Thoracic aorta (tissue), 2 donors: ENCODE results near the gene MYO1A. TPM values are rescaled to one million over a fixed set of nuclear protein-coding genes. Genes with fewer than 3 reads are reported as not detected.
"Not testable (repeated sequence)": the region's sequence is repeated elsewhere in the genome, so short reads cannot be mapped to it uniquely, and the experiment has no call there.

Experiments
- ATAC-seq: fragments of 150-250 bp; one replicate; pipeline ENCODE4 v1.8.0; 2017; ENCODE audit warnings: low read depth; ENCODE audit not compliant: insufficient number of reproducible peaks, low FRiP score
- DNase-seq: peaks from one replicate; pipeline ENCODE4 v3.0.0-alpha.2; 2020; ENCODE audit warnings: low spot score
- H3K27ac ChIP-seq, 2 donors: fragments of 200-600 bp; sonication (generic); 1 replicate in 1 of 2; 2 replicates in 1 of 2; pipeline ENCODE4 v1.5.1; 2016; ENCODE audit warnings: mild to moderate bottlenecking in 2 of 2, moderate library complexity in 2 of 2
- H3K27me3 ChIP-seq: fragments of 200-600 bp; sonication (generic); replicated peaks from 2 replicates; pipeline ENCODE4 v1.6.0; 2016; ENCODE audit warnings: mild to moderate bottlenecking; ENCODE audit not compliant: insufficient read depth
- H3K36me3 ChIP-seq: fragments of 200-600 bp; sonication (generic); one replicate; pipeline ENCODE4 v1.5.1; 2016
- H3K4me1 ChIP-seq, 2 donors: fragments of 200-600 bp; sonication (generic); 1 replicate in 1 of 2; 2 replicates in 1 of 2; pipeline versions ENCODE4 v1.5.1 to v1.6.0; 2016; ENCODE audit warnings: low read depth in 2 of 2, mild to moderate bottlenecking in 1 of 2; ENCODE audit not compliant: control insufficient read depth in 1 of 2
- H3K4me3 ChIP-seq: fragments of 200-600 bp; sonication (generic); 2 replicates; pipeline ENCODE4 v1.5.1; 2016; ENCODE audit warnings: mild to moderate bottlenecking
- H3K9me3 ChIP-seq: fragments of 200-600 bp; sonication (generic); 2 replicates; pipeline ENCODE4 v1.5.1; 2016
- CTCF ChIP-seq: fragments of 200-600 bp; sonication (generic); IDR thresholded peaks from one replicate; pipeline ENCODE4 v1.5.1; 2019; ENCODE audit warnings: antibody characterized with exemption
- total RNA-seq, 2 donors: library from RNA; depleted of rRNA; stranded (reverse); fragments of >200 nt; gene quantifications; one replicate each; pipeline versions ENCODE4 v1.1.0 to v1.2.3, GENCODE V29; 2016

MYO1A gene
- total RNA-seq, 2 donors from 2014 or later, result 1.7 to 2.2 TPM

DNA sequence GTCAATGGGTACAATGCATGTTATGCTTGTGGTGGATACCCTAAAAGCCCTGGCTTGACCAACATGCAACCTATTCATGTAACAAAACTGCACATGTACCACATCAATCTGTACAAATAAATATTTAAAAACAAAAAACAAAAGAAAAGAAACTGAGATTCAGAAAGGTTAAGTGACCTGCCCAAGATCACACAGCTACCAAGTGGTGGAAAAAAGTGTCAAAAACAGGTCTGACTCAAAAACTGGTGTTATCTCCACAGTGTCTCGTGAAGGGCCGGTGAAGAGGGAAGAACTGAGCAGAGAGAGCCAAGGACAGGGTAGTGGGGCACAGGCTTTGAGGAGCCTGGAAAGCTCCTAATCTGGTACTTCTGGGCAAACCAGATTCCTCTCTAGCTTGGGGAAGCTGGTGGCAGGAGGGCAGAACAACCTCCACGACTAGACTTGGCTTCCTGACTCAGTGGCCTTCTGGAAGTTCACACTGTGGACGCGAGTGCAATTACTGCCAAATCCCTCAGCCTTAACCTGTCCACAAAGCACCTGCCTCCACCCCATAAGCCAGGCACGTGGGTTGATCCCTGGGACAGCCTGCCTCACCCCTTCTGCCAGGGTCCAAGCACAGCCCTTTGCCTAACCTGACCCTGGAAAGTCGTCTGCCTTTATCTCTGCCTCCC is 59.1 kb downstream of the MYO1A start:
- no peak for DNase-seq
- Histone ChIP-seq H3K4me3 (no peak overlapping the region), H3K4me1 (no peaks in the 10 kb centered on the region), H3K36me3 (peaks cover 2% of the 10 kb centered on the region), H3K27ac (no peak overlapping the region), H3K9me3 (no peaks in the 10 kb centered on the region), H3K27me3 (no peaks in the 10 kb centered on the region)
- no peak for ATAC-seq
- no peak for TF ChIP-seq CTCF

DNA sequence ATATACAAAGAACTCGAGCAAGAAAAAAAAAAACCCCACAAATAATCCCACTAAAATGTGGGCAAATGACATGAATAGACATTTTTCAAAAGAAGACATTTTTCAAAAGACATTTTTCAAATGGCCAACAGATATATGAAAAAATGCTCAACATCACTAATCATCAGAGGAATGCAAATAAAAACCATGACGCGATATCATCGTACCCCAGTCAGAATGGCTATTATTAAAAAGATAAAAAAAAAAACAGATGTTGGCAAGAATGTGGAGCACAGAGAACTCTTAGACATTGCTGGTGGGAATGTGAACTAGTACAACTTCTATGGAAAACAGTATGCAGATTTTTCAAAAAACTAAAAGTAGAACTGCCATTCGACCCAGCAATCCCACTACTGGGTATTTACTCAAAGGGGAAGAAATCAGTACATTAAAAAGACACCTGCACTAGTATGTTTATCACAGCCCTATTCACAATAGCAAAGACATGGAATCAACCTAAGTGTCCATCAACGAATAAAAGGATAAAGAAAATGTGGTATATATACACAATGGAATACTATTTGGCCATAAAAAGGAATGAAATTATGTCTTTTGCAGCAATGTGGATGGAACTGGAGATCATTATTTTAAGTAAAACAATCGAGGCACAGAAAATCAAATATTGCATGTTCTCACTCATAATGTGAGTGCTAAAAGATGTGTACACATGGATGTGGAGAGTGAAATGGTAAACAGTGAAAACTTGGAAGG is 59.9 kb downstream of the MYO1A start:
- ATAC-seq (no peak), DNase-seq (no peak)
- Histone ChIP-seq H3K27ac (no peak overlapping the region), H3K36me3 (no peaks in the 10 kb centered on the region), H3K4me3 (no peak overlapping the region), H3K27me3 (no peaks in the 10 kb centered on the region), H3K4me1 (no peaks in the 10 kb centered on the region), H3K9me3 (no peaks in the 10 kb centered on the region)
- no peak for TF ChIP-seq CTCF

- Histone ChIP-seq H3K36me3 (no peaks in the 10 kb centered on the region), H3K27me3 (no peaks in the 10 kb centered on the region), H3K27ac (no peak overlapping the region), H3K9me3 (no peaks in the 10 kb centered on the region), H3K4me3 (no peak overlapping the region), H3K4me1 (no peaks in the 10 kb centered on the region)
- no peak for TF ChIP-seq CTCF
- DNase-seq (no peak), ATAC-seq (no peak)
These were observed 61.7 kb downstream of the MYO1A start for GRCh38 chr12:56988207-56988739.

- no peaks in the 10 kb centered on the region for H3K27me3 ChIP-seq
- no peaks in the 10 kb centered on the region for H3K36me3 ChIP-seq
- H3K9me3 ChIP-seq, result no peaks in the 10 kb centered on the region
- no peak overlapping the region for H3K27ac ChIP-seq
- DNase-seq (no peak), ATAC-seq (peak; percentile 55)
- TF ChIP-seq CTCF, result peak; percentile 94
- no peak overlapping the region for H3K4me3 ChIP-seq
- H3K4me1 ChIP-seq, result no peaks in the 10 kb centered on the region
These were observed 62.3 kb downstream of the MYO1A start for GRCh38 chr12:56987551-56988053.

DNA sequence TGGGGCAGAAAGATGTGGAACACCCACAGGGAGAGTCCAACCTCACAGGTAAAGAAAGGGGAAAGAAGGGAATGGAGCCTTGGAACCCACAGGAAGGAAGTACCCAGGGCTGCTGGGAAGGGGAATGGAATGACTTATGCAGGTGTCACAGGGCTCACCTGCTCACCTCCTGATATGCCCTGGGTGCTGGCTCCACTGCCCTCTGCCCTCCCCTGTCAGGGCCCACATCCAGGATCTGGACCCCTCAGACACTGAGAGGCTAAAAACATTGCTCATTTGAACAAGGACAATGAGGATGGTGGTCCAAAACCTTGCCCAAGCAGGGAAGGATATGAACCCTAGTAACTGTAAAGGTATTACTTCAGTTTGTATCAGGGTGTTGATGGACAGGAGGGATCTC is 62.9 kb downstream of the MYO1A start:
- no peak overlapping the region for H3K27ac ChIP-seq
- H3K27me3 ChIP-seq, result no peaks in the 10 kb centered on the region
- no peaks in the 10 kb centered on the region for H3K36me3 ChIP-seq
- no peak overlapping the region for H3K4me3 ChIP-seq
- H3K9me3 ChIP-seq, result no peaks in the 10 kb centered on the region
- ATAC-seq (no peak), DNase-seq (no peak)
- TF ChIP-seq CTCF, result no peak
- H3K4me1 ChIP-seq, result no peaks in the 10 kb centered on the region

DNA sequence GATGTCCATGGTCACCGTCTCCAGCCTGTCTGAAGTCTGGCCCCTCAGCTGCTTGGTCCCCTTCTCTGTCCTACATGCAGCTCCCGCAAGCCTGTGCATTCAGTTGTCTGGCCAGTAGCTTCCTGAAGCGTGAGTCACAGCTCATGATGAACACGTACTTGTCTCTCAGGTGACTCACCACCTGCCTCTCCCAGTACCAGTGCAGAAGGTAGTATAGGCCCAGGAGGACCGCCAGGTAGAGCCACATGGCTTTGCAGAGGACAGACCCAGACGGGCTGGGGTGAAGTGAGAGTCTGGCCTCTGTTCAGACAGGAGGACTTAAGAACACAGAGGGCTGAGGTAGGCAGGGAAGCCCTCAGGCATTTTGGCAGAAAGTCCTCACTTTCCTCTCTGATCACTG is 64.2 kb downstream of the MYO1A start:
- not testable (repeated sequence) for H3K27ac ChIP-seq, DNase-seq, ATAC-seq

More for the DNA sequence above, 64.2 kb downstream of the MYO1A start:
- not testable (repeated sequence) for H3K4me1 ChIP-seq, H3K9me3 ChIP-seq, H3K36me3 ChIP-seq, H3K4me3 ChIP-seq, H3K27me3 ChIP-seq
